ENCODE measurements around the gene NTRK2.

GRCh38 chr9:84880835-84881234 is 211.3 kb downstream of the NTRK2 start:
- TF ChIP-seq POLR2A (IDR thresholded peaks at IDR 0.05; ENCODE audit: low read depth, low read length) (no peak), POLR2AphosphoS5 (IDR thresholded peaks at IDR 0.05; ENCODE audit: low read depth, low read length) (no peak), TAF1 (IDR thresholded peaks at IDR 0.05; ENCODE audit: borderline replicate concordance, low read depth, low read length) (no peak)

Data from GM12892 (cell line).